SIG-M5 (cell line): ENCODE results near the gene DCC.

Source experiments
- DNase-seq: peaks from one replicate; lab custom pipeline; 2025; lab: John Stamatoyannopoulos, UW

Gene DCC

GRCh38 chr18:53093636-53094035, 753.6 kb downstream of the DCC start:
- DNase-seq: no peak

- DNase-seq: no peak
Measured at GRCh38 chr18:53101536-53102105, 761.6 kb downstream of the DCC start.

GRCh38 chr18:53114441-53114840, 774.4 kb downstream of the DCC start:
- no peak for DNase-seq

- DNase-seq: no peak
Measured at GRCh38 chr18:53115876-53116585, 776.0 kb downstream of the DCC start.

GRCh38 chr18:53117851-53118250, 777.9 kb downstream of the DCC start:
- DNase-seq: no peak

- no peak for DNase-seq
Measured at GRCh38 chr18:53126210-53126609, 786.2 kb downstream of the DCC start.

GRCh38 chr18:53131001-53131400, 791.0 kb downstream of the DCC start:
- DNase-seq: no peak

- DNase-seq: no peak
Measured at GRCh38 chr18:53134711-53135110, 794.7 kb downstream of the DCC start.

GRCh38 chr18:53135654-53136053, 795.7 kb downstream of the DCC start:
- DNase-seq: no peak

- DNase-seq: no peak
Measured at GRCh38 chr18:53139746-53140500, 799.9 kb downstream of the DCC start.

- no peak for DNase-seq
Measured at GRCh38 chr18:53142005-53142404, 802.0 kb downstream of the DCC start.

- no peak for DNase-seq
Measured at GRCh38 chr18:53147472-53147871, 807.5 kb downstream of the DCC start.

GRCh38 chr18:53148123-53148522, 808.1 kb downstream of the DCC start:
- no peak for DNase-seq

- DNase-seq: no peak
Measured at GRCh38 chr18:53152476-53152875, 812.5 kb downstream of the DCC start.

GRCh38 chr18:53153281-53153680, 813.3 kb downstream of the DCC start:
- DNase-seq: no peak

GRCh38 chr18:53153800-53154199, 813.8 kb downstream of the DCC start:
- DNase-seq: no peak

- DNase-seq: no peak
Measured at GRCh38 chr18:53165770-53166169, 825.8 kb downstream of the DCC start.

GRCh38 chr18:53169346-53169745, 829.3 kb downstream of the DCC start:
- no peak for DNase-seq

- no peak for DNase-seq
Measured at GRCh38 chr18:53191634-53192033, 851.6 kb downstream of the DCC start.

- DNase-seq: no peak
Measured at GRCh38 chr18:53193870-53194269, 853.9 kb downstream of the DCC start.

- DNase-seq: no peak
Measured at GRCh38 chr18:53219853-53220252, 879.9 kb downstream of the DCC start.

- DNase-seq: no peak
Measured at GRCh38 chr18:53224128-53224778, 884.3 kb downstream of the DCC start.
